ENCODE measurements around the gene XIRP2. TPM values are rescaled to one million over a fixed set of nuclear protein-coding genes. Genes with fewer than 3 reads are reported as not detected.

XIRP2 gene
- polyA plus RNA-seq, 2 of the 4 experiments (the other 2 are of a cell fraction): not detected

DNA sequence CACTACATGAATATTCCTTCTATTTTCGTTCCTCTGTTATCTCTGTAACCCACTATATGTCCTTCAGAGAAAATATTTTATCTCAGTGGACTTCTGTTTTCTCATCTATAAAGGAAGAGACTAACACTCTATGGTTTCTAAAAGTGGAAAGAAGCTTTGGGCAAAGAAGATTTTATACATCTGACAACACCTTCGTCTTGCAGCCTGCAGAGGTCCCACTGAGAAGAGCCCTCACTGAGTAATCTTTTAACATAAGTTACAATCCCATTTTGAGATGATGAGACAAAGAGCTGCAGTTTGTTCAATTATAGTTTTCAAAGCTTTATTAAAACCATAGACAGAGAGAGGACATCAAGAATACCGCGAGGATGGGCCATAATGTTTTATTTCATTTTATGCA, 28.7 kb downstream of the XIRP2 start (continued):
- no peak for TF ChIP-seq CEBPB (IDR thresholded peaks at IDR 0.05)
- TF ChIP-seq, protein P1, sequence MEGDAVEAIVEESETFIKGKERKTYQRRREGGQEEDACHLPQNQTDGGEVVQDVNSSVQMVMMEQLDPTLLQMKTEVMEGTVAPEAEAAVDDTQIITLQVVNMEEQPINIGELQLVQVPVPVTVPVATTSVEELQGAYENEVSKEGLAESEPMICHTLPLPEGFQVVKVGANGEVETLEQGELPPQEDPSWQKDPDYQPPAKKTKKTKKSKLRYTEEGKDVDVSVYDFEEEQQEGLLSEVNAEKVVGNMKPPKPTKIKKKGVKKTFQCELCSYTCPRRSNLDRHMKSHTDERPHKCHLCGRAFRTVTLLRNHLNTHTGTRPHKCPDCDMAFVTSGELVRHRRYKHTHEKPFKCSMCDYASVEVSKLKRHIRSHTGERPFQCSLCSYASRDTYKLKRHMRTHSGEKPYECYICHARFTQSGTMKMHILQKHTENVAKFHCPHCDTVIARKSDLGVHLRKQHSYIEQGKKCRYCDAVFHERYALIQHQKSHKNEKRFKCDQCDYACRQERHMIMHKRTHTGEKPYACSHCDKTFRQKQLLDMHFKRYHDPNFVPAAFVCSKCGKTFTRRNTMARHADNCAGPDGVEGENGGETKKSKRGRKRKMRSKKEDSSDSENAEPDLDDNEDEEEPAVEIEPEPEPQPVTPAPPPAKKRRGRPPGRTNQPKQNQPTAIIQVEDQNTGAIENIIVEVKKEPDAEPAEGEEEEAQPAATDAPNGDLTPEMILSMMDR (IDR thresholded peaks at IDR 0.05): no peak

- H3K9me3 ChIP-seq: no peaks in the 10 kb centered on the region
- no peak overlapping the region for H3K4me2 ChIP-seq
- TF ChIP-seq USF2 (IDR thresholded peaks at IDR 0.05) (no peak), EHF (CRISPR knock-in tag; IDR thresholded peaks at IDR 0.05) (no peak)
- TF ChIP-seq, protein P2, sequence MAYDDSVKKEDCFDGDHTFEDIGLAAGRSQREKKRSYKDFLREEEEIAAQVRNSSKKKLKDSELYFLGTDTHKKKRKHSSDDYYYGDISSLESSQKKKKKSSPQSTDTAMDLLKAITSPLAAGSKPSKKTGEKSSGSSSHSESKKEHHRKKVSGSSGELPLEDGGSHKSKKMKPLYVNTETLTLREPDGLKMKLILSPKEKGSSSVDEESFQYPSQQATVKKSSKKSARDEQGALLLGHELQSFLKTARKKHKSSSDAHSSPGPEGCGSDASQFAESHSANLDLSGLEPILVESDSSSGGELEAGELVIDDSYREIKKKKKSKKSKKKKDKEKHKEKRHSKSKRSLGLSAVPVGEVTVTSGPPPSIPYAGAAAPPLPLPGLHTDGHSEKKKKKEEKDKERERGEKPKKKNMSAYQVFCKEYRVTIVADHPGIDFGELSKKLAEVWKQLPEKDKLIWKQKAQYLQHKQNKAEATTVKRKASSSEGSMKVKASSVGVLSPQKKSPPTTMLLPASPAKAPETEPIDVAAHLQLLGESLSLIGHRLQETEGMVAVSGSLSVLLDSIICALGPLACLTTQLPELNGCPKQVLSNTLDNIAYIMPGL (CRISPR knock-in tag; IDR thresholded peaks at IDR 0.05; ENCODE audit: borderline replicate concordance): no peak
- no peak overlapping the region for H3K27ac ChIP-seq
- ATAC-seq: no peak
- 5% methylated on average over 1 of the region's 1 CpG for WGBS (ENCODE audit: missing lambda C conversion rate)
- POLR2A ChIA-PET: no interaction called here
- FAIRE-seq: no peak
- CTCF ChIA-PET: interaction anchor here (0.6 kb wide), 2 partner anchors 279 to 615 kb away, joined by 3 read pairs; no protein-coding TSS in a partner anchor
- no peak overlapping the region for H3K4me3 ChIP-seq
- no peak for DNase-seq (ENCODE audit: low read depth in 1 of 2, low spot score in 1 of 2)
- no peaks in the 10 kb centered on the region for H3K4me1 ChIP-seq
Observed at GRCh38 chr2:166917415-166917814, 29.1 kb downstream of the XIRP2 start.

DNA sequence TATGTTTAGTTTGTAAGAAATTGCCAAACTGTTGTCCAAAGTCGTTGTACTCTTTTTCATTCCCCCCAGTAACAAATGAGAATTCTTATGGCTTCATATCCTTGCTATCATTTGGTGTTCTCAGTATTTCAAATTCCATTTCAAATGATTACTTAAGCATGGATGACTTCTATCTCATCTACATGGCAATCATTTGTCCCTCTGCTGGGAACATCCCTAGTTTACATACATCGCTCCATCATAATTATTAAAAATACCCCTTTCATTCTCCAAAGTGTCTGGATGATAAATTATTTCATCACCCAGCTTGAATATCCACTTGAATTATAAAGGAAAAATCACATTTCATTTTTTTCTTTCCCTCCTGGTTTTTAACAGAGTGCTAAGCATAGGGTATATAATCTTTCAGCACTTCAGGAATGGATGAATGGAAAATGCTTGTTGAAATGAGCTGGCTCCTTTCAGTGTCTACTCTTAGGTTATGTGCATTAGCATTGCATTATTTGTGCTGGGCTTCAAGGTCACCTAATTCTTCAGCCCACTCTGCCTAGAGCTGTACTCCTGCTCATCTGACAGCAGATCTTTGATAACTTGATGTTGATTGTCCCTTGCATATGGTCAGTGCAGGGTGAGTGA, 33.1 kb downstream of the XIRP2 start:
- TF ChIP-seq BCL3 (IDR thresholded peaks at IDR 0.05) (no peak), HOXB5 (CRISPR knock-in tag; IDR thresholded peaks at IDR 0.05) (no peak), CEBPB (IDR thresholded peaks at IDR 0.05) (no peak), ZSCAN20 (CRISPR knock-in tag; IDR thresholded peaks at IDR 0.05) (no peak), PBX3 (IDR thresholded peaks at IDR 0.05) (no peak), HEYL (CRISPR knock-in tag; IDR thresholded peaks at IDR 0.05) (no peak)
- TF ChIP-seq, protein P3, sequence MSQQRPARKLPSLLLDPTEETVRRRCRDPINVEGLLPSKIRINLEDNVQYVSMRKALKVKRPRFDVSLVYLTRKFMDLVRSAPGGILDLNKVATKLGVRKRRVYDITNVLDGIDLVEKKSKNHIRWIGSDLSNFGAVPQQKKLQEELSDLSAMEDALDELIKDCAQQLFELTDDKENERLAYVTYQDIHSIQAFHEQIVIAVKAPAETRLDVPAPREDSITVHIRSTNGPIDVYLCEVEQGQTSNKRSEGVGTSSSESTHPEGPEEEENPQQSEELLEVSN (IDR thresholded peaks at IDR 0.05; ENCODE audit: borderline replicate concordance, low read depth): no peak
- TF ChIP-seq, protein P1 (IDR thresholded peaks at IDR 0.05): no peak
- ChIA-PET CTCF (no interaction called here), POLR2A (no interaction called here)
- Histone ChIP-seq H3K4me2 (no peak overlapping the region), H3K4me1 (no peaks in the 10 kb centered on the region), H3K9me3 (no peaks in the 10 kb centered on the region), H3K4me3 (no peak overlapping the region), H3K27ac (no peak overlapping the region)
- DNase-seq (ENCODE audit: low read depth in 1 of 2, low spot score in 1 of 2) (no peak), FAIRE-seq (no peak), ATAC-seq (no peak)
- WGBS (ENCODE audit: missing lambda C conversion rate): 34% methylated on average over 2 of the region's 2 CpGs
